ENCODE results near the gene TALDO1. TPM values are rescaled to one million over a fixed set of nuclear protein-coding genes. Genes with fewer than 3 reads are reported as not detected.

Gene TALDO1
- total and polyA plus RNA-seq, 3 donors from 2014 or later: 84.8 to 88.1 (median 86.6) TPM

GRCh38 chr11:766936-767210 lies 19.6 kb downstream of the TALDO1 start:
- intact Hi-C loops (cut with DNase I; ENCODE audit: low total_unique reads): no loop called here
- Histone ChIP-seq H3K9me3 (no peaks in the 10 kb centered on the region), H3K27me3 (no peaks in the 10 kb centered on the region), H3K4me3 (no peak overlapping the region), H3K36me3 (ENCODE audit: low read depth, missing control alignments) (no peaks in the 10 kb centered on the region), H3K27ac (no peak overlapping the region), H3K4me1 (no peaks in the 10 kb centered on the region)
- WGBS, 2 donors: 90 to 93% methylated on average over 2 of the region's 2 CpGs
- TF ChIP-seq POLR2A (IDR thresholded peaks at IDR 0.05): no peak
- DNase-seq: no peak

- DNase-seq: no peak
- no peak overlapping the region for H3K27ac ChIP-seq
- TF ChIP-seq POLR2A (IDR thresholded peaks at IDR 0.05) (no peak), CTCF (IDR thresholded peaks at IDR 0.05) (no peak)
- WGBS, 2 donors: 91 to 92% methylated on average over 7 to 11 of the region's 11 CpGs
- no peaks in the 10 kb centered on the region for H3K36me3 ChIP-seq (ENCODE audit: low read depth, missing control alignments)
- no peaks in the 10 kb centered on the region for H3K9me3 ChIP-seq
- peaks cover under 1% of the 10 kb centered on the region for H3K4me1 ChIP-seq
- intact Hi-C loops (cut with DNase I; ENCODE audit: low total_unique reads): no loop called here
- no peak overlapping the region for H3K4me3 ChIP-seq
- no peaks in the 10 kb centered on the region for H3K27me3 ChIP-seq
Measured at GRCh38 chr11:767238-767637, 20.0 kb downstream of the TALDO1 start.

DNA sequence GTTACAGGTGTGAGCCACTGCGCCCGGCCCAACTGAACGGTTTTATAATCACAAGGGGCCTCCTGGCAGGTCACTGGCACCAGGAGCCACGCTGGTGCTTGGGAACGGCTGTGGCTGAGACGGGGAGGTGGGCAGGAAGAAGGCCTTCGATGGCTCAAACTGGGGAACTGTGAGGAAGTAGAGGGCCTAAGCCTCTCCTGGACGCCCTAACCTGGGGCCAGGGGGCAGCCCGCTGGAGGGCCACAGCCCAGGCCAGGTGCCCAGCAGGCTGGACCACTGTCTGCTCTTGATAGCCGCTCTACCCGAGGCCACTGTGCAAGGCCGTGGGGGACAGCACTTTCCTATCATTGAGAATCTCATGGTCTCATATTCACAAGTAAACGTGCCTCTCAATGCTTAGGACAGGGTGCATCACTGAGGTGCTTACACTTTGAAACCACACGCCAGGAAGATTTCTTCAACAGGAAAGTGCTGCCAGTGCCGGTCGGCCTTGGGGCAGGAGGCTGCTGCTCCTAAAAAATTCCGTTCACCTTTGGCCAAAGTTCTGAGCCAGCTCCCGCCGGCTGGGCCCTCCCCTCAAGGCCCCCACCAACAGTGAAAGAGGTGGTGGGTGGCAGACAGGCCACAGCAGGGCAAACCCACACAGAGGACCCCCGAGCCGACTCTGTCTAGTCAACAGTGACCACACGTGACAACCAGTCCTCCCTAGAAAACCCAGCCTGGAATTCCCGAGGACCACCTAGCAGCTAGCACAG lies 22.8 kb downstream of the TALDO1 start:
- WGBS, 2 donors: 84 to 91% methylated on average over 19 to 23 of the region's 23 CpGs
- no peaks in the 10 kb centered on the region for H3K36me3 ChIP-seq (ENCODE audit: low read depth, missing control alignments)

DNA sequence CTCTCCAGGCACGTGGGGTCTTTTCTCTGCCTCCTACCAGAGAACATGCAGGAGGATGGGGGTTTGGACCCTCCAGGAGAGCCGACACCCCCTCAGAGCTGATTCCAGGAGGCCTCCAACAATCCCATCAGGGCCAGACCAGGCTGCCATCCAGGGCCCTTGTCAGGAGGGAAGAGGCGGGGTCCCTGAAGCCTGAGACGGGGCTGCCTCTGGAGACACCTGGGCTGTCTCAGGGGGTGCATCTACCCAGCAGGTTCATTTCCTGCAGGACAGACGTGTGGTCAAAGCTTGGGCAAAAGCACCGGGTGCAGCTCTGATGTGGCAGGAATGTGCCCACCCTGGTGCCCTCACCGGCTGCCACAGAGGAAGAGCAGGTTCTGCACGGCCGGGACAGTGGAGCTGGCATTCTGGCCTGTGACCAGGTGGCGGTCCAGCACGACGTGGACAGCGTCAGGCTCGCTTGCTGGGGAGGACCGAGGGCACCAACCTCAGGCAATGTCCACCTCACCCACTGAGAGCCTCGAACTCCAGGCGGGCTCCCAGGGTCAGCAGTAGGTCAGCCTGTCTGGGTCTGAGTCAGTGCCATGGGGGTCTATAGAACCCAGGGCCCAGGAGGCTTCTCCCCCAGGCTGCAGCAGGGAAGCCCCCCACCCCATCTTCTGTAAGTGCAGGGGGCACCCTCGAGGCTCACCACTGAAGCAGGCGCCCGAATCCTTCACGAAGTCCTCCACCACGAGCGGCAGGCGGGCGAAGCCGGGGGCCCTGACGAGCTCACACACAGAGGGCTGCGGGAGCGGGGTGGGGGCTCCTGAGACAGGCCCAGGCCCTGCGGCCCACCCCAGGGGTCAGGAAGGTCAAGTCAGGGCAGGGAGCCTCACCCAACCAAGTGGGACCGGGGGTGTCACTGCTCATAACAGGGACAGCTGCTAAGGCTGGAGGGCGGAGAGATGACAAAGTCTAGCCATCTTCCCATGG lies 23.7 kb downstream of the TALDO1 start:
- H3K27me3 ChIP-seq: no peaks in the 10 kb centered on the region
- no peak overlapping the region for H3K4me3 ChIP-seq
- H3K27ac ChIP-seq: no peak overlapping the region
- TF ChIP-seq CTCF (IDR thresholded peaks at IDR 0.05): no peak
- no peak for TF ChIP-seq POLR2A (IDR thresholded peaks at IDR 0.05)
- intact Hi-C loops (cut with DNase I; ENCODE audit: low total_unique reads): no loop called here
- H3K4me1 ChIP-seq: peaks cover 17% of the 10 kb centered on the region
- no peak for DNase-seq
- H3K36me3 ChIP-seq (ENCODE audit: low read depth, missing control alignments): no peaks in the 10 kb centered on the region
- no peaks in the 10 kb centered on the region for H3K9me3 ChIP-seq
- WGBS, 2 donors: 84 to 89% methylated on average over 19 to 23 of the region's 32 CpGs

More for the DNA sequence above, 22.8 kb downstream of the TALDO1 start:
- H3K27ac ChIP-seq: no peak overlapping the region
- H3K27me3 ChIP-seq: no peaks in the 10 kb centered on the region
- H3K4me1 ChIP-seq: peaks cover 9% of the 10 kb centered on the region
- H3K4me3 ChIP-seq: no peak overlapping the region
- TF ChIP-seq POLR2A (IDR thresholded peaks at IDR 0.05) (no peak), CTCF (IDR thresholded peaks at IDR 0.05) (no peak)
- intact Hi-C loops (cut with DNase I; ENCODE audit: low total_unique reads): no loop called here
- no peaks in the 10 kb centered on the region for H3K9me3 ChIP-seq
- DNase-seq: no peak

GRCh38 chr11:771617-772204 lies 24.4 kb downstream of the TALDO1 start:
- DNase-seq: no peak
- TF ChIP-seq POLR2A (IDR thresholded peaks at IDR 0.05): no peak
- TF ChIP-seq CTCF (IDR thresholded peaks at IDR 0.05): no peak
- peaks cover 23% of the 10 kb centered on the region for H3K4me1 ChIP-seq
- H3K36me3 ChIP-seq (ENCODE audit: low read depth, missing control alignments): no peaks in the 10 kb centered on the region
- 72 to 86% methylated on average over 3 to 12 of the region's 15 CpGs for WGBS, 2 donors
- H3K27ac ChIP-seq: no peak overlapping the region
- intact Hi-C loops (cut with DNase I; ENCODE audit: low total_unique reads): no loop called here
- no peaks in the 10 kb centered on the region for H3K9me3 ChIP-seq
- H3K27me3 ChIP-seq: no peaks in the 10 kb centered on the region
- no peak overlapping the region for H3K4me3 ChIP-seq

All from testis (tissue), 3 donors.